ENCODE data around the gene VOPP1.
"Not testable (repeated sequence)": the region's sequence is repeated elsewhere in the genome, so short reads cannot be mapped to it uniquely, and the experiment has no call there.

The VOPP1 gene

GRCh38 chr7:55512635-55513191 is 59.6 kb downstream of the VOPP1 start:
- no peak for DNase-seq (ENCODE audit: low read depth, low spot score)

- no peak for DNase-seq (ENCODE audit: low read depth, low spot score)
Measured at GRCh38 chr7:55510621-55511020, 61.7 kb downstream of the VOPP1 start.

GRCh38 chr7:55510206-55510605 is 62.1 kb downstream of the VOPP1 start:
- not testable (repeated sequence) for DNase-seq (ENCODE audit: low read depth, low spot score)

GRCh38 chr7:55509322-55509721 is 63.0 kb downstream of the VOPP1 start:
- no peak for DNase-seq (ENCODE audit: low read depth, low spot score)

GRCh38 chr7:55508221-55509011 is 63.9 kb downstream of the VOPP1 start:
- no peak for DNase-seq (ENCODE audit: low read depth, low spot score)

- DNase-seq (ENCODE audit: low read depth, low spot score): no peak
Measured at GRCh38 chr7:55507743-55508142, 64.6 kb downstream of the VOPP1 start.

GRCh38 chr7:55504967-55505658 is 67.2 kb downstream of the VOPP1 start:
- no peak for DNase-seq (ENCODE audit: low read depth, low spot score)

- no peak for DNase-seq (ENCODE audit: low read depth, low spot score)
Measured at GRCh38 chr7:55504093-55504859, 68.0 kb downstream of the VOPP1 start.

GRCh38 chr7:55502858-55503440 is 69.4 kb downstream of the VOPP1 start:
- no peak for DNase-seq (ENCODE audit: low read depth, low spot score)

- DNase-seq (ENCODE audit: low read depth, low spot score): no peak
Measured at GRCh38 chr7:55502124-55502857, 70.0 kb downstream of the VOPP1 start.

- DNase-seq (ENCODE audit: low read depth, low spot score): no peak
Measured at GRCh38 chr7:55501611-55502010, 70.7 kb downstream of the VOPP1 start.

GRCh38 chr7:55500117-55500756 is 72.1 kb downstream of the VOPP1 start:
- no peak for DNase-seq (ENCODE audit: low read depth, low spot score)

GRCh38 chr7:55499591-55499990 is 72.7 kb downstream of the VOPP1 start:
- DNase-seq (ENCODE audit: low read depth, low spot score): no peak

- no peak for DNase-seq (ENCODE audit: low read depth, low spot score)
Measured at GRCh38 chr7:55498770-55499169, 73.5 kb downstream of the VOPP1 start.

- no peak for DNase-seq (ENCODE audit: low read depth, low spot score)
Measured at GRCh38 chr7:55498142-55498541, 74.2 kb downstream of the VOPP1 start.

GRCh38 chr7:55497521-55497920 is 74.8 kb downstream of the VOPP1 start:
- no peak for DNase-seq (ENCODE audit: low read depth, low spot score)

- no peak for DNase-seq (ENCODE audit: low read depth, low spot score)
Measured at GRCh38 chr7:55496906-55497305, 75.4 kb downstream of the VOPP1 start.

GRCh38 chr7:55494951-55495350 is 77.4 kb downstream of the VOPP1 start:
- no peak for DNase-seq (ENCODE audit: low read depth, low spot score)

GRCh38 chr7:55493408-55493807 is 78.9 kb downstream of the VOPP1 start:
- no peak for DNase-seq (ENCODE audit: low read depth, low spot score)

- DNase-seq (ENCODE audit: low read depth, low spot score): no peak
Measured at GRCh38 chr7:55491346-55491745, 81.0 kb downstream of the VOPP1 start.

- no peak for DNase-seq (ENCODE audit: low read depth, low spot score)
Measured at GRCh38 chr7:55490099-55490498, 82.2 kb downstream of the VOPP1 start.

Data from iPS DF 19.7 (cell line).